Measurements from ENCODE around the gene NKX2-1. TPM values are rescaled to one million over a fixed set of nuclear protein-coding genes. Genes with fewer than 3 reads are reported as not detected.

NKX2-1 gene
- total and polyA plus RNA-seq, 2 donors, result not detected

DNA sequence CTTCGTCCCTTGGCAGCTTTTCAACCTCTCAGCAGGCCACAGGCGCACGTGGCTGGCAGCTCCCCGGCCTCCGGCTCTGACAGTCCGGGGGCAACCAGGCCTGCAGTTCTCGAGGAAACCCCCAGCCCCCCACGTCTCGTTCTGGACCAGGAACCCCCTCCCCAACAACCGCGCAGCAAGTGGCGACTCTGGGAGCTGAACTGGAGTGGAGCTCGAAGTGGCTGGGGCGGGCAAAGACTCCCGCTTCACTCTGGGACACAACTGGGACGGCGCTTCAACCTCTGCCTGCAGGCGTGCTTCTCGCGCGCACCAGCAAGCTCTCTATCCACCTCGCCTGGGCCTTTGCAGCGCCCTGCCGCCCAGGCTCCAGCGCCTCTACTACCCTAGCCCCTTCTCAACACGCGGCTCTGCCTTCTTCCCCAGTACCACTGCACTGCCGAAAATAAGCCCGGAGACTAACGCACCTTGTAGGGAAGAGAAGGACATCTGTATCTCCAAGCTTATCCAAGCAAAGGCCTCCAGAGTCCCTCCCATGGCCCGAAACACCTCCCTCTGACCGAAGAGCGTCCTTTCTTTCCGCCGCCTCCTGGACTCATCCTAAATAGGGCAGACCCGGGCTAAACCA, 2.4 kb upstream of the NKX2-1 start:
- peaks cover 2% of the 10 kb centered on the region for H3K4me1 ChIP-seq (ENCODE audit: insufficient read depth)
- no peaks in the 10 kb centered on the region for H3K36me3 ChIP-seq (ENCODE audit: insufficient read depth)
- no peak for DNase-seq (ENCODE audit: extremely low spot score)
- no peak overlapping the region for H3K4me3 ChIP-seq (ENCODE audit: low read depth, low read length)
- 2% methylated on average over 36 of the region's 36 CpGs for WGBS
- H3K27ac ChIP-seq (ENCODE audit: low read depth), result no peak overlapping the region

DNA sequence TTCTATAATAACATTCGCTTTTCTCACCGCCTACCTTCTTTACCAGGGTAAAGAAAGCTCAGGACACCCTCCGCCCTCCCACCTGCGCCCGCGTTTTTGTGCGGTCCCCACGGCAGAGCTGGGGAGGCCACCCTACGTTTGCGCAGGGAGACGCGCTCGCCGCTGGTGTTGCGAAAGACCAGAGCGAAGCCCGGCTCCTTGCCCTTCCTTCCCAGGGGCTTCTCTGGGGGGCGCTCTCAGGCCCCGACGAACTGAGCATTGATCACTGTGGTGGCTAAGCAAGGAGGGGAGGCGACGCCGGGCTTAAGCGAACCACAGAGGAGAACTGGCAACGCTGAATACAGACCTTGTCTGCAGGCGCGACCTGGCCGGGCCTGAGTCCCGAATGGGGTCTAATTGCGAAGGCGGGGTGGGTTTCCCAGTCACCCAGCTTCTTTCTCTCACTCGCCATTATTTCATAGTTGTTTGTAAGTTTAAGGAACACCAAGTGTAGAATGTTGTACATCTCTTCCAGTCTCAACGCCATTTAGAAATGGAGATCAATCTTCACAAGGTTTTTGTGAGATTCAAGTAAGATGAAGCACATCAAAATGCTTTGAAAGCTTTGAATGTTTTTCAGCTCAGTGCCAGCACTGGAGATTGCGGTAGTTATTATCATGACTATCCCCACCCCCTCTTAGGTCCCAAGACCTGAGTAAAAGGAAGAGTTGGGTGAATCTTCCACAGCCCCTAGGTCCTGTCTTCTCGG, 1.7 kb upstream of the NKX2-1 start:
- H3K4me1 ChIP-seq (ENCODE audit: insufficient read depth), result peaks cover 2% of the 10 kb centered on the region
- no peak overlapping the region for H3K4me3 ChIP-seq (ENCODE audit: low read depth, low read length)
- no peak for DNase-seq (ENCODE audit: extremely low spot score)

DNA sequence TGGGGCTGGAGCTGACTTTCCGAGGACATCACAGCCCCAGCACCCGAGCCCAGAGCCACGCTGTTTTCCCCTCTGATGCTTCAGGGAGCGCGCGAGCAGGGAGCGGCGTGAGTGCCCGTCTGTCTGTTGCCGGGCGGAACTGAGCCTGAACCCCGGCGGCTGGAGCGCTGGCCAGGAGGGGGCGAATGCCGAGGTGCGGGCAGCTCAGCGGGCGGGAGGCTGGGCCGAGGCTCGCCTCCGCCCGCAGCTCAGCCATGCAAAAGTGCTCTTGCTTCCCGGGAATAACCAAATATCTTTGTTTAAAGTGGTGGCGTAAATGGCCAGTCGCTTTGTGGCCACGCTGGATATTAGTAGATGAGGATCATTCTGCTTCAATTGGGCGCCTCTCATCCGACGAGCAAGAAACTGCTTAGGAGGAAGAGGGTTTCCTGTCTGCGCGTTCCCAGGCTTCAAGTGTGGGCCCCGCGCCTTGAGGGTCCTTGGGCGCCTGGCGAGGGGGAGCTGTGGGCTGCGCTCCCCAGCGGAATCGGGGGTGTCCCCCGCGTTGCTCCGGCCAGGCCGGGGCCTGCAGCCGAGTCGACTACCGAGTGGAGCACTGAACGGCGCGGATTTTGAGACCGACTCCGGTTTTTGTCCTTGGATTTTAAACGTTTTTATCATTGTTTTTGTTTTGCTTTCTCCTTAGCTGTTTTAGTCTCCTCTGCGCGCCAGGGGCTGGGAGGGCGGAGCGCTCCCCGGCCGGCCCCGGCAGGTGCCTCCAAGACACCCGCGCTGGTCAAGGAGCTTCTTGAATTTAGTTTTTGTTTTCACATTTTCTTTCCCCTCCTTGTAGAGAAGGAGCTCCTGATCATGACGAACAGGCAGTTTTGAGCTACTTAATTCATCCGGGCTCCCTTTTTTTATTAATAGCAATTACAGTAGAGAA, 831 bp upstream of the NKX2-1 start:
- H3K4me1 ChIP-seq (ENCODE audit: insufficient read depth), result peaks cover 2% of the 10 kb centered on the region
- no peak overlapping the region for H3K27ac ChIP-seq (ENCODE audit: low read depth)
- no peaks in the 10 kb centered on the region for H3K36me3 ChIP-seq (ENCODE audit: insufficient read depth)
- 1% methylated on average over 63 of the region's 63 CpGs for WGBS
- no peak for DNase-seq (ENCODE audit: extremely low spot score)
- peak overlapping the region; percentile 21 for H3K4me3 ChIP-seq (ENCODE audit: low read depth, low read length)

More for the DNA sequence above, 1.7 kb upstream of the NKX2-1 start:
- WGBS, result 4% methylated on average over 35 of the region's 35 CpGs
- Histone ChIP-seq H3K36me3 (ENCODE audit: insufficient read depth) (no peaks in the 10 kb centered on the region), H3K27ac (ENCODE audit: low read depth) (no peak overlapping the region)

DNA sequence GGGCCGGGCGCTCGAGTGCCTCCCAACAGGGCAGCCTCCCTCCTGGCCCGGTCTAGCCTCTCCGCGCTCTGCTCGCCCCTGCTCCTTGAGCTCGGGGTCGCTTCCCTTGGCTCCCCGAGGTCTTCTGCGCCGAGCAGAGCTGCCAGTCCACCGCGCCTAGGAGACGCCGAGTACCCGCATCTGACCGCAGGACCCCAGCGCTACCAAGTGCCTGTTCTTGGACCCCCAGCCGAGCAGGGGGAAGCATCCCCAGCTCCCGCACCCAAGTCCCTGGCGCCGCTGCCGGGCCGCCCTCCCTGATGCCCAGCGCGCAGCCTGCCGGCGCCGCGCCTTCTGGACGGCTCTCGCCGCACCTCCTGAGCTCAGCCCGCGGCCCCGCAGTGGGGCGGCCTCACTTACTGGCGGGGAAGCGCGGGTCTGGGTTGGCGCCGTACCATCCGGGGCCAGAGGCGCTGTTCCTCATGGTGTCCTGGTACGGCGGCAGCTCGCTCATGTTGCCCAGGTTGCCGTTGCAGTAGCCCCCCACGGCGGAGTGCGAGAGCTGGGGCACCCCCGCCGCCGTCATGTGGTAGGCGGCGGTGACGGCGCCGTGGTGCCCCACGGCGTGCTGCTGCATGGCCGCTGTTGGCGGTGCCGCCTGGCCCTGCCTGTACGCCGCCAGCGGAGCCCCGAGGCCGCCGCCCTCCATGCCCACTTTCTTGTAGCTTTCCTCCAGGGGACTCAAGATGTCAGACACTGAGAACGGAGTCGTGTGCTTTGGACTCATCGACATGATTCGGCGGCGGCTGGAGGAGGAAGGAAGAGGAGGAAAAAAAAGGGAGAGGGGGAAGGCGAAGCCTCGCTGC, 1.2 kb downstream of the NKX2-1 start:
- Histone ChIP-seq H3K36me3 (ENCODE audit: insufficient read depth) (no peaks in the 10 kb centered on the region), H3K4me1 (ENCODE audit: insufficient read depth) (peaks cover 2% of the 10 kb centered on the region), H3K4me3 (ENCODE audit: low read depth, low read length) (peak overlapping the region; percentile 13), H3K27ac (ENCODE audit: low read depth) (no peak overlapping the region)
- no peak for DNase-seq (ENCODE audit: extremely low spot score)
- WGBS, result under 1% methylated on average over 79 of the region's 79 CpGs

DNA sequence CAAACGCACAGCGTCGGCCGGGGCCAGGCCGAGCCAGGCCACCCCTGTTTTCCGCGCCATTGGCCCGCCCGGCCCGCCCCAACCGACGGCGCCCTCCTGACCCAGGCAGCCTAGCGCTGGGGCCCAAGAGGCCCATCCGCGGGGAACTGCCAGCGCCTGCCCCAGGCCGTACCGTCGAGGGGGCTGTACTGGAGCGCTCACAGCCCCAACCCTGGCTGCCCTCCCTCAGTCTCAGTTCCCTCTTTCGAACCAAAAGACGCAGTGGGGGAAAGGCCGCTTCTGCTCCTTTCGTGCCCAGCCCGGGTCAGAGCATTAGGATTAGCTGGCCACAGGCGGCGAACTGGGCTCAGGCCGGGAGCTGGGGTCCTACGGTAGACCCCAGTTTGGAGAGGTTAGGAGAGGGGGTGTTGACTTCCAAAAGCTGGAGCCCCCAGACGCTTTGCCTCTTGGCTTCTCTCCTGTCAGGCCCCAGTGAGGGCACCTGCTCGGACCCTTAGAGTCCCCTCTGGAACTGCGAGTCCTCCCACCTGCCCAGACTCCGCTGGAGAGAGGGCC, 1.9 kb downstream of the NKX2-1 start:
- 2% methylated on average over 34 of the region's 34 CpGs for WGBS
- Histone ChIP-seq H3K27ac (ENCODE audit: low read depth) (no peak overlapping the region), H3K4me3 (ENCODE audit: low read depth, low read length) (no peak overlapping the region), H3K36me3 (ENCODE audit: insufficient read depth) (no peaks in the 10 kb centered on the region), H3K4me1 (ENCODE audit: insufficient read depth) (peaks cover 2% of the 10 kb centered on the region)
- no peak for DNase-seq (ENCODE audit: extremely low spot score)

DNA sequence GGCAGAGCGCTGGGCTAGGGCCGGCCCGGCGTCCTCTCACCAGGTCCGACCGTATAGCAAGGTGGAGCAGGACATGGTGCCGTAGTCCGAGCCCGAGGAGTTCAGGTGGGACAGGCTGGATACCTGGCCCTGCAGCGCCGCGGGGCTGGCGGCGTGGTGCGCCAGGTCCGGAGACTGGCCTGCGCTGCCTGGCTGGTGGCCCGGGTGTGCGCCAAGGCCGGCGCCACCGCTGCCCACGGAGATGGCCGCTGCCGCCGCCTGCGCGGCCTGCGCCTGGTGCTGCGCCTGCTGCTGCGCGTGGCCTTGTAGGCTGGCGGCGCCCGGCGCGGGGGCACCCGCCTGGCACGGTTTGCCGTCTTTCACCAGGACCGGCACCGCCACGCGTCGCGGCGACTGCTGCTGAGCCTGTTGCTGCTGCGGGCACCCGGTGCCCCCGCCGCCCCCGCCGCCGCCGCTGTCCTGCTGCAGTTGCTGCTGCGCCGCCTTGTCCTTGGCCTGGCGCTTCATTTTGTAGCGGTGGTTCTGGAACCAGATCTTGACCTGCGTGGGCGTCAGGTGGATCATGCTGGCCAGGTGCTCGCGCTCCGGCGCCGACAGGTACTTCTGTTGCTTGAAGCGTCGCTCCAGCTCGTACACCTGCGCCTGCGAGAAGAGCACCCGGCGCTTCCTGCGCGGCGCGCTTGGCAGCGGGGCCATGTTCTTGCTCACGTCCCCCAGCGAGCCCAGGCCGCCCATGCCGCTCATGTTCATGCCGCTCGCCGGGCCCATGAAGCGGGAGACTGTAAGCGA, 2.6 kb downstream of the NKX2-1 start:
- DNase-seq (ENCODE audit: extremely low spot score), result no peak
- no peak overlapping the region for H3K4me3 ChIP-seq (ENCODE audit: low read depth, low read length)
- H3K36me3 ChIP-seq (ENCODE audit: insufficient read depth), result no peaks in the 10 kb centered on the region
- H3K27ac ChIP-seq (ENCODE audit: low read depth), result no peak overlapping the region
- WGBS, result 2% methylated on average over 87 of the region's 87 CpGs
- peaks cover 2% of the 10 kb centered on the region for H3K4me1 ChIP-seq (ENCODE audit: insufficient read depth)

DNA sequence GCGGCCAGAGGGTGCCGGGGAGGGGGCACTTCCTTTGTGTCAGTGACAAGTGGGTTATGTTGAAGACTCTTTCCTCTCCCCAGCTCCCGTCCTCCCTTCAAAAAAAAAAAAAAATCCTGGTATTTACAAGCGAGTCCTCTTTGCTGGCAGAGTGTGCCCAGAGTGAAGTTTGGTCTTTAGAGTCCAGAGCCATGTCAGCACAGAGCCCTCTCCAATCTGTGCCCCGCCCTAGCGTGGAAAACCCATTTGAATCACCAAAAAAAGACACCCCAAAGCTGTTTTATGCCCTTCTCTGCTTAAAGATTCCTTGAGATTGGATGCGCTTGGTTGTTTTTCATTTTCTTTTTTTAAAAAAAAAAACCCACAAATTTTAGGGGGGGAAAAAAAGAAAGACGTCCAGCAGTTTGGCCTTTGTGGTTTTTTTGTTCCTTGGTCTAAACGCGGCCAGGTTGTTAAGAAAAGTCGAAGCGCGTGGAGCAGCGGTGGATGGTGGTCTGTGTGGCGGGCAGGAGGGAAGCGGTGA, 3.3 kb downstream of the NKX2-1 start:
- DNase-seq (ENCODE audit: extremely low spot score), result no peak
- Histone ChIP-seq H3K4me1 (ENCODE audit: insufficient read depth) (peaks cover 2% of the 10 kb centered on the region), H3K27ac (ENCODE audit: low read depth) (no peak overlapping the region), H3K4me3 (ENCODE audit: low read depth, low read length) (no peak overlapping the region), H3K36me3 (ENCODE audit: insufficient read depth) (no peaks in the 10 kb centered on the region)
- 2% methylated on average over 16 of the region's 16 CpGs for WGBS

DNA sequence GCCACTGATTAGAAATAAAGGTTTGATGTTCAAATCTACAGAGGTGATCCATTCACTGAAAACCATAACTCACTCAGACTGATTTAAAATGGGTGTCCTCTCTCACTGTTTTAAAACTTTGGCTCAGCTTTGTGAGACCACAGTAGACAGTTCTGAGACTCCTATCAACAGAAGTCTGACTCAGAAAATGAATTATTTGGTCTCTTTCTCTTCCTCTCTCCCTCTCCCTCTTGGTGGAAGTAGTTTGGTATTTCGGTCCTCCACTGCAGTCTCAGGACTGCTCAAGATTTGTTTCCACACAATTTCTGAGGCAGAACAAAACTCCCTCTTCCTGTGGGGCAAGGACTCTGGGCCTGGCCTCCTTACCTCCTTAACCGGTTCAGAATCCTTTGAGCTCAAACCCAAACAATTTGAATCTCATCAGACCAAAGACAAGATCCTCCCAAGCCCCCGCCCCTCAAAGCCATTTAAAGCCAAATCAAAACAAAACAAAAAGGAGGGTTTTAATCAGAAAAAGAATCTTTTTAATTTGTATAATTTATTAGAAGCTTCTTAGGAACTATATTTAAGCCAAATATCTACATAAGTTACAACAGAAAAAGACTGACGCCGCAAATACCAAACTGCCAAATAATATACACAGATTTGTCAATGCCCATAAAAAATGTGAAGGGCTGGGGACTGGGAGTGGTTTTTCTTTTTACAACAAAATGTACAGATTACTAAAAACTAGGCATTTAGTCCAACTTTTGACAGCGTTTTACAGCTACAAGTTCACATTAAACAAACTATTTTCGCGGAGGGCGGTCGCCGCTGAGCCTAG, 3.9 kb downstream of the NKX2-1 start:
- peaks cover 2% of the 10 kb centered on the region for H3K4me1 ChIP-seq (ENCODE audit: insufficient read depth)
- H3K27ac ChIP-seq (ENCODE audit: low read depth), result no peak overlapping the region
- no peaks in the 10 kb centered on the region for H3K36me3 ChIP-seq (ENCODE audit: insufficient read depth)
- no peak for DNase-seq (ENCODE audit: extremely low spot score)
- H3K4me3 ChIP-seq (ENCODE audit: low read depth, low read length), result no peak overlapping the region
- WGBS, result 5% methylated on average over 11 of the region's 11 CpGs

DNA sequence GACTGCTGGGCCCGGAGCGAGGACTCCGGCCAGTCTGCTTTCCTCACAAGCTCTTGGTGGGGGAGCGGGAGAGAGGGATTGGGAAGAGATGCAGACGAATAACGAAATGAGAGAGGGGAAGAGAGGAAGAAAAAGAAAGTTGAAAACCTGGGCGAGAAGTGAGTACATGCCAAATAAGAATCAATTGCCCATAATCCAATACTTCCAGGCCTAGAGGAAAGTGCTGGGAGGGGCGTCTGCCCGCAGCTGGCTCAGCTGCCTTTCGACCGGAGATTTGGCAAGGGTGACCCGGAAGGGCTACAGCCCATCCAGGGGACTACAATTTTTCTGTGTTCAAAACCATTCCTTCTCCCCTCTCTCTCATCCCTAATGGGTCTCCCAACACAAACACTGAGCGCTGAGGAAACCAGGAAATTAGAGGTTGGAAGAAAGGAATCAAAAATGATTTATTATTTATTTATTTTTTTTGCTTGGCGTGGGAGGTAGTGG, 4.9 kb downstream of the NKX2-1 start:
- no peak for DNase-seq (ENCODE audit: extremely low spot score)
- peaks cover 2% of the 10 kb centered on the region for H3K4me1 ChIP-seq (ENCODE audit: insufficient read depth)
- H3K36me3 ChIP-seq (ENCODE audit: insufficient read depth), result no peaks in the 10 kb centered on the region
- 6% methylated on average over 14 of the region's 14 CpGs for WGBS
- H3K4me3 ChIP-seq (ENCODE audit: low read depth, low read length), result no peak overlapping the region
- no peak overlapping the region for H3K27ac ChIP-seq (ENCODE audit: low read depth)

DNA sequence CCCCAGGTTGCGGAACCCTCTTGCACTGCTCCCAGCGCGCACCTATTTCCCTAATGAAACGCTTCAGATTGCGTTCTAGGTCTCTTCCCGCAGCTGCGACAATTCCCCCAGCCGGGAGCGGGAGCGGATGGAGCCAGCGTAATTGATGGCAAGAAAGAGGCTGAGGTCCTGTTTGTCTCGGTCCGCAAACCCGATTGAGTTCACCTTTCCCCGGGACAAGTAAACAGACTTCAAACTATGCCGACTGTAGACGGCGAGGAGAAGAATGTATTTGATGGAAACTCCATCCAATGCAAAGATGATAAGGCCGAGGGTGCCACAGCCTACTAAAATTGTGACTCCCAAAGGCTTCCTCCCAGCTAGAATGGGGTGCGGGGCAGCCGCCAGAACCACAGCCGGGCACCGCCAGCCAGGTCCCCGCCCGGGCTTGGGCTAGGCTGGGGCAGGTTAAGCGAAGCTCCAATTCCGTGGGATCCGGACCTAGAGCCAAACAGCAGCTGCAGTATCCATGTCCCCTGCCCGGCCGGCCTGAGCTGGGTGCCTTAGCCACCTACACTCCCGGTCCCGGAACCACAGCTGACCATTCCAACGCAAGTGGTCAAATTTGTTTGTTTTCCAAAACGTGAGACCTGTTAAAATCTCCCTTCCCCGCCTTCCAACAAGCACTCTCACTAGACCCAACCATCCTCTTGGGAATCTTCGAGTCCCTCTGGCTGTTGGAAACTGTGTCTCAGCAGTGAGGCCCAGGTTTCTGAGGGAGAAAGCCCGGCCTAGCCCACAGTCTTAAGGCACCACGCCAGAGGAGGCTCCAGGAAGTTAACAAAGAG, 5.5 kb downstream of the NKX2-1 start:
- no peak overlapping the region for H3K27ac ChIP-seq (ENCODE audit: low read depth)
- H3K36me3 ChIP-seq (ENCODE audit: insufficient read depth), result no peaks in the 10 kb centered on the region
- H3K4me1 ChIP-seq (ENCODE audit: insufficient read depth), result peaks cover 2% of the 10 kb centered on the region
- 3% methylated on average over 38 of the region's 38 CpGs for WGBS
- no peak for DNase-seq (ENCODE audit: extremely low spot score)
- no peak overlapping the region for H3K4me3 ChIP-seq (ENCODE audit: low read depth, low read length)

Data from urinary bladder (tissue), 4 donors.